Cortex of kidney (tissue), 1 donor: ENCODE measurements around the gene MBP.

Experiments
- DNase-seq: peaks from one replicate; lab custom pipeline; 2025; lab: John Stamatoyannopoulos, UW

The MBP gene

GRCh38 chr18:77151033-77151771, 18.6 kb upstream of the MBP start:
- no peak for DNase-seq

DNA sequence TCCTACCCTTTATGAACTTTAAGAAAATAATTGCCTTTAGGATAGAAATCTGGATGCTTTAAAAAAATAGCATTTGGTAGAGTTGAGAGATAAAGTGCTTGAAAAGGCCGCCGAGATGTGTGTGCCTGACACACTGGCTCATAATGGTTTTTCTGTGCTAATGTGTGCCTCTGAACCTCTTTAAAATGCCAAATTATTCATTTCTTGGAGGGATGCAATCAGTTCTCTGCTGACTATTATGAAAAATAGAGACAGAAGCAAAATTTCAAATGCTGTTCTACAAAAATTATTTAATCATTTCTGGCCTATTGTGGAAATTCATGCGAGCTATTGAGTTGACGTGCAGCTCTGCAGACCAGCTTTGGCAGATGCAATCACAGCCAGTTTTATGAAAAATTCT, 18.0 kb upstream of the MBP start:
- no peak for DNase-seq

- DNase-seq: no peak
Measured at GRCh38 chr18:77148289-77148688, 15.7 kb upstream of the MBP start.

DNA sequence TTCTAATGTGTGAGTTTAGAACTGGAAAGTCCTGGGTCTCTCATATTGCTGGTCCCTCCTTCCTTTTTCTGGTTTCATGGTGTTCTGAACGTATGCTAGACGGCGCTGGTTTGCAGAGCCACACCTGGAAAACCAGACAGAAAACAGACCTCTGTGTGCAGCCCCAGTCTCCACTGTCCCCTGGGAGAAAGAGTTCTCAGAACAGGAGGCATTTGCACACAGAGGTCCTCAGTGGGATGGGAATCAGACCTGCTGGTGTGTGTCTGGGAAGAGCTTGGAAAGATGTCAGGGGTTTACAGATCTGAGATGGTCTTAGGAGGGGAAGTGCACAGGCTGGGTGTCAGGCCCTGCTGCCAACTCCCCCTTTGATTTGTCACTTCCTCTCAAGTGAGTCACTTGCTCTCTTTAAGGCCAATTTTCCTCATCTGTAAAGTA, 14.9 kb upstream of the MBP start:
- no peak for DNase-seq

DNA sequence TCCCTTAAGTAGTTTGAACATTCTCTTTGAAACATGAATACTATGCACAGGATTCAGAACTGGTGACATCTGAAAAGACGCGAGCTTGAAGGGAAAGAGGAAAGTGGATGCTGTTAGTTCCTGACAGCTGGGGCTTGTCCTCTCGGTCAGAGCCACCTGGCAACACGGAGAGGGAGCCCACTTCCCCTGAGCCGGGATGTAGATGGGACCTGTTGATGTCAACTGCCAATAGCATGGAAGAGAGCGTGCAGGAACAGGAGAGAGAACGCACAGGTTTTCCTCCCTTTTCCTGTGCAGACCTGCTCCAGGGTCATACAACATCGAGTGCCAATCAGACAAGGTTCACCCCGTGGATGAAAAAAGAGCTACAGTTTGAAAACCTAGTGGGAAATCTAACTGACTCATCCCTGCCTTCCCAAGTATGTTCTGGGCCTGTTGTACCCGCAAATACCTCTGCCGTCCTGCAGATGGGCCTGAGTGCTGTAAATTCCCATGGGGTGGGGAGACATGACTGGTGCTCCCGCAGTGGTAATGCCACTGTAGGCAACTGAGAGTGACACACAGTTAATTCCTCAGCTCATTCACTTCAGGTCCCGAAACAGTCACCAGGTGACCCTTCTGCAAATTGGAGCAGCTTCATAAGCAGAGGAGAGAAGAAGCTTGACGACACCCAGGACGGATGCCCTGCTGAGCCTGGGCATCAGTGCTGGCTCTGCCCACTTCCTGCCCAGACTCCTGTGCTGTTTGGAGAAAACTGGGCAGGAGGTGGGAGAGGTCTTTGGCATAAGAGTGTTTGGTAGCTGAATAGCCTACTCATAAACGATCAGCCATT, 13.9 kb upstream of the MBP start:
- DNase-seq: no peak

DNA sequence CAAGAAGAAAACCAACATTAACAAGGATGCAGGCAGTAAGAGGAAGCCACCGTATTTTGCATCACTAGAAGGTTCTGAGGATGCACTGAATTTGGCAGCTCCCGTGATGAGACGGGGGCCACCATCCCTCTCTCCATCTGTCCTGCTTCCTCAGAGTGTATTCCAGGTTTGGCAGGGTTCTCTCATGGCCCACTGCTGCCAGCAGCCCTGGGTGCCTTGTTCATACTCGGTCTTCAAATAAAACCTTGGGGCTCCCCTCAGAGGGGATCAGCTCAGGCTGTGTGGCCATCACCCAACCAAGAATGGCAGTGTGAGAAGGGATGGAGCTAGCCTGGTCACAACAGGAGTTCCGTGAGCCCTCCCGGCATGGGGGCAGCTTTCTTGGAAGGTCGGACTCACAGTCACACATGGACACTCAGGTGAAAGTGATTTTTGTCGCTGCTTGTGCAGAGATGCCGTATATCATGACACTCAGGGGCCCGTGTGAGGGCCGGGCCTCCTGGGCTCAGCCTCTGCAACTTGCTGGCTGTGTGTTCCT, 12.8 kb upstream of the MBP start:
- DNase-seq: no peak

GRCh38 chr18:77144451-77145118, 12.0 kb upstream of the MBP start:
- DNase-seq: no peak

DNA sequence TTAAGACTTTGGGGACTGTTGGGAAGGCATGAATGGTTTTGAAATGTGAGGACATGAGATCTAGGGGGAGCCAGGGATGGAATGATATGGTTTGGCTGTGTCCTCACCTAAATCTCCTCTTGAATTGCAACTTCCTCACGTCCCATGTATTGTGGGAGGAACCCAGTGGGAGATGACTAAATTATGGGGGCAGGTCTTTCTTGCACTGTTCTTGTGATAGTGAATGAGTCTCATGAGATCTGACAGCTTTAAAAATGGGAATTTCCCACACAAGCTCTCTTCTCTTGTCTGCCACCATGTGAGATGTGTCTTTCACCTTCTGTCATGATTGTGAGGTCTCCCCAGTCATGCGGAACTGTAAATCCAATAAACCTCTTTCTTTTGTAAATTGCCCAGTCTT, 11.5 kb upstream of the MBP start:
- no peak for DNase-seq

DNA sequence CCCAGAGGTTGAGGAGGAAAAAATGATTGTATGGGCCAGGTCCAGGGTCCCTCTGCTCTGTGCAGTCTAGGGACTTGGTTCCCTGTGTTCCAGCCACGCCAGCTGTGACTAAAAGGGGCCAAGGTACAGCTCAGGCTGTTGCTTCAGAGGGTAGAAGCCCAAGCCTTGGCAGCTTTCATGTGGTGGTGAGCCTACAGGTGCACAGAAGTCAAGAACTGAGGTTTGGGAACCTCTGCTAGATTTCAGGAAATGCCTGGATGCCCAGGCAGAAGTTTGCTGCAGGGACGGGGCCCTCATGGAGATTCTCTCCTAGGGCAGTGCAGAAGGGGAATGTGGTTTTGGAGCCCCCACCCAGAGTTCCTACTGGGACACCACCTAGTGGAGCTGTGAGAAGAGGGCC, 10.6 kb upstream of the MBP start:
- no peak for DNase-seq

GRCh38 chr18:77141401-77142118, 9.0 kb upstream of the MBP start:
- no peak for DNase-seq

GRCh38 chr18:77140439-77141109, 8.0 kb upstream of the MBP start:
- no peak for DNase-seq

GRCh38 chr18:77140030-77140429, 7.4 kb upstream of the MBP start:
- DNase-seq: no peak

DNA sequence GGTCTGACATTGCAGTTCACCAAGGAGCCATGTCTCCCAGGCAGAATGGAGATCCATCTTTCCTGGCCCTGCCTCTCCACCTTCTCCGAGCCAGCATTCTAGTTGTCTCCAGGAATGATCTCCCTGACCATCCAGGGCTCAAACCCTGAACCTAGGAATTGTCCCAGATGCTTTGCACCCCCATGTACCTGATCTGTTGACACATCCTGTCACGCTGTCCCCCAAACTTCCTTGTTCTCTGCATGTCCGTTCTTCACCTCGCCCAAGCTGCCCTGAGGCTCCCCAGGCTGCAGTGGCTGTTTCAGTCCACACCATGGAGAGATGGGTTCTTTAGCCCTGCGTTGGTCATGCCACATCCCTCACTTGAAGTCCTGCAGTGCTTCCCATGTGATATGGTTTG, 7.0 kb upstream of the MBP start:
- DNase-seq: no peak

DNA sequence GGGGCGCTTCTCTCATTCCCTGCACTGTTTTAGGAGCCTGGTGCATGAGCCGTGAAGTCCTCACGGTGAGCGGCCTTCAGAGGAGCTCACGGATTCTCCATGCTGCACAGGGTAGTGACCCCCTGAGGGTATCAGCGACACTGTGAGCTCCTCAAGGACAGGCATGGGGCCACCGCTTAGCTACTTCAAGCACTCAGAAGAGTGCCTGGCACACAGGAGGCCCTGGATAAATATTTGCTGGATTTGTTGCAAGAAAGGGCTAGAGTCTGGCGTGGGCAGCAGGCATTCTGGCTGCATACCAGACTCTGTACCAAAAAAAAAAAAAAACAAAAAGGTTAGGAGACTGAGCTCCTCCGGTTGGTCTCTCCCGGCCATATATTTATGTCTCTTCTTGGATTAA, 5.7 kb upstream of the MBP start:
- DNase-seq: no peak

GRCh38 chr18:77137851-77138250, 5.3 kb upstream of the MBP start:
- DNase-seq: no peak

DNA sequence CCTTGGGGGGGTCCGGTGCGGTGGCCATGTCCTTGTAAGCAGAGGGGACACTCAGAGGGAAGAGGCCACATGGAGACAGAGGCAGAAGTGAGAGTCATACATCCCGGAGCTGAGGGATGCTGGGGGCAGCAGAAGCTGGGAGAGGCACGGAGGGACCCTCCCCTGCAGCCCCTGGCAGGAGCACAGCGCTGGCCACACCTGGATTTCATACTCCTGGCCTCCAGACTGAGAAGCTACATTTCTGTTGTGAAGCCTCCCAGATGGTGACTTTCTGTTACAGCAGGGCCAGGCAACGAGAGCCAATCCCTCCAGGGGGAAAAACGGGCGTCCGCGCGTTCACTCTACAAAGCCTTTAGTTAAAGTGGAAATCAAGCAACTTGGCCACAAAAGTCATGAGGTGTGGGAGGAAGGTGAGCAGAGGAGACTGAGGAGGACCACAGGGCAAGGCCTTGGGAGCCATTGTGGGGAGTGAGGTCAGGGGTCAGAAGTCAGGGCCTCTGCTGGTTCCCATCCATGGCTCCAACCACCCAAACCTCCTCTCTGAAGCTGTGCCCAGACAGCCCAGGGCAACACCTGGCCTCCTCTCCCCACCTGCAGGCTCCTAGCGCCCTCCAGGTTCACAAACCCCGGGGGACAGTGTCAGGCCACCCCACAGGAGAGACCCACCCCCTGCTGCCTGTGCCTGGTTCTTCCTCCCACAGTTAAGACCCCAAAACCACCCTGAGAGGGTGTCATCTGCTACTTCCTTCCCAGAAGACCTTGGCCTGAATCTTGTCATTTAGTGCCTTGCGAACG, 4.5 kb upstream of the MBP start:
- no peak for DNase-seq

- no peak for DNase-seq
Measured at GRCh38 chr18:77136076-77136718, 3.6 kb upstream of the MBP start.

- DNase-seq: no peak
Measured at GRCh38 chr18:77135339-77136075, 2.9 kb upstream of the MBP start.

- DNase-seq: no peak
Measured at GRCh38 chr18:77134611-77135010, 2.0 kb upstream of the MBP start.
